NCI-H510A (cell line): Measurements from ENCODE around the gene ACY1.
A peak's percentile ranks its signal among the peaks of the same experiment; 100 is the strongest.

ENCODE experiments used
- DNase-seq: peaks from one replicate; lab custom pipeline; 2025; lab: John Stamatoyannopoulos, UW

ACY1 gene

DNA sequence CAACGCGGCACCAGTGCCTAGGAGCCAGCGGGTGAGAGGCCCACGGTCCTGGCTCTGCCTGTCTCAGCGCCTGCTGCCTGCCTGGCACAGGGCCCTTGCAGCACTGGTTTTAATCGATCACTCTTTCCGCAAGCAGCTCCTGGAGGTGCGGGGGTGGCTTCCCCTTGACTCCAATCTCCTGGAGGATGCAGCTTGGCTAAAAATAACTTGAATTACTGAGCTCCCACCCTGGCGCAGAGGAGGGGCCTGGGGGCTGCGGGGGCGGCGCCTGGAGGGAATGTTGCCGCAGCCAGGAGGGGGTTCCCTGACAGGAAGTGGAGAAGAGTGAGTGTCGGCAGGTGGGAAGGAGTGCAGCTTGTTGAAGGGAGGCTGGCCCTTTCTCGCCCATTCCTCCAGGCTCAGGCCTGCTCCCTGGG lies 22.2 kb downstream of the ACY1 start:
- DNase-seq = no peak

DNA sequence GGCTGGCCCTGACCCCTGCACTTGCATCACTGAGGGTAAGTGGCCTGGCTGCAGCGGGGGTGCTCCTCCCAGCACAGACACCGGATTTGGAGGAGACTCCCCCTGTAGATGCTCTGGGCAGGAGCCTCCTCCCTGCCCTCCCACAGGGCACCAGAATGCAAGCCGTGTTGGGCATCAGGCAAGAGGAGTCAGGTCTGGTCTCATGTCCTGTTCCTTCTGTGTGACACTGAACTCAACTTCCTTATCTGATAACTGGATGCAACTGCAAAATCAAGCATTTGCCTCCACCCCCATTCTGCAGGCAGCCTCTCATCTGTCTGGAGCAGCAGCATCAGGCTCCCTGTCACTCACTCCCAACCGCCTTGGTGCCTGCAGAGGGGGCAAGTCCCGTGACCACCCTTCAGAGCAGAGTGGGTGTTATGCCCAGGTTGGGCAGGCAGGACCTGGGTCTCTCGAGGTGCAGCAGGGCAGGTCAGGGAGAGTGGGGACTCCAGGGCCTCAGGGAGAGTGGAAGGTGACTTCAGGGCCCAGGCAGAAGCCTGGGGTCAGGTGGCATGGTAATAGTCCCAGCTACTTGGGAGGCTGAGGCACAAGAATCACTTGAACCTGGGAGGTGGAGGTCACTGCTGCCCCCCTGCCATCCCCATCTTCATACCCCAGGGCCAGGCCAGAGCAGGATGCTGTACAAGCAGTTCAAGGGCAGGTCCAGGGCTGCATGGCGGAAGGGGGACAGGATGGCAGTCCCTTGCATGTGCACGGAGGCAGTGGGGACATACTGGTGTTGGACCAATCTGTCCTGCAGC lies 22.9 kb downstream of the ACY1 start:
- no peak for DNase-seq

- DNase-seq = no peak
Measured at GRCh38 chr3:52006820-52007133, 23.4 kb downstream of the ACY1 start.

GRCh38 chr3:52007291-52007690 lies 24.0 kb downstream of the ACY1 start:
- no peak for DNase-seq

DNA sequence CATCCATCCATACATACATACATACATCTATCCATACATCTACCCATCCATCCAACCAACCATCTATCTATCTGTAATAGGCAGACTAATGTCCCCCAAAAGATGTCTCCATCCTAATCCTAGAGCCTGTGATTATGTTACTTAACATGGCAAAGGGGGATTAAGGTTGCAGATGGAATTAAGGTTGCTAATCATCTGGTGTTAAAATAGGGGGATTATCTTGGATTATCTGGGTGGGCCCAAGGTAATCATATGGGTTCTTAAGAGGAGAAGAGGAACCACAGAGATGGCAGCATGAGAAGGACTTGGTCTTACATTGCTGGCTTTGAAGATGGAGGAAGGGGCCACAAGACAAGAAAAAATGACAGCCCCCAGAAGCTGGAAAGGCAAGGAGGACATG lies 27.1 kb downstream of the ACY1 start:
- no peak for DNase-seq

DNA sequence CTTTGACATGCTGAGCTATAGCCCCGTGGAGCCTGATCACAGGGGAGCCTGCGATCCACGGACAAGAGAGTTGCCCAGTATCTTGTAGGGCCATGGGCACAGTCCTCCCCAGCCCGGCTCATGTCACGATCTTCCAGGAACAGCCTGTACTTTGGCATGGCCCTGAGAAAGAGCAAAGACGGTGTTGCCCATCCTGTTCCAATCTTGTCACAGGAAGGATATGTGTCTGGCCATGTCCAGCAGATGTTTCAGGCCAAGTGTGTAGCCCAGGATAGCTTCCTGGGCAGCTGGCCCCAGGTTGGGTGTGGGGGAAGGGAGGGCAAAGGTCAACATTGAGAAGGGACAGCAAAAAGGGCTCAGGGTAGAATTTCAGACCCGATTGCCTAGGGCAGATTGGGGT lies 29.4 kb downstream of the ACY1 start:
- no peak for DNase-seq

DNA sequence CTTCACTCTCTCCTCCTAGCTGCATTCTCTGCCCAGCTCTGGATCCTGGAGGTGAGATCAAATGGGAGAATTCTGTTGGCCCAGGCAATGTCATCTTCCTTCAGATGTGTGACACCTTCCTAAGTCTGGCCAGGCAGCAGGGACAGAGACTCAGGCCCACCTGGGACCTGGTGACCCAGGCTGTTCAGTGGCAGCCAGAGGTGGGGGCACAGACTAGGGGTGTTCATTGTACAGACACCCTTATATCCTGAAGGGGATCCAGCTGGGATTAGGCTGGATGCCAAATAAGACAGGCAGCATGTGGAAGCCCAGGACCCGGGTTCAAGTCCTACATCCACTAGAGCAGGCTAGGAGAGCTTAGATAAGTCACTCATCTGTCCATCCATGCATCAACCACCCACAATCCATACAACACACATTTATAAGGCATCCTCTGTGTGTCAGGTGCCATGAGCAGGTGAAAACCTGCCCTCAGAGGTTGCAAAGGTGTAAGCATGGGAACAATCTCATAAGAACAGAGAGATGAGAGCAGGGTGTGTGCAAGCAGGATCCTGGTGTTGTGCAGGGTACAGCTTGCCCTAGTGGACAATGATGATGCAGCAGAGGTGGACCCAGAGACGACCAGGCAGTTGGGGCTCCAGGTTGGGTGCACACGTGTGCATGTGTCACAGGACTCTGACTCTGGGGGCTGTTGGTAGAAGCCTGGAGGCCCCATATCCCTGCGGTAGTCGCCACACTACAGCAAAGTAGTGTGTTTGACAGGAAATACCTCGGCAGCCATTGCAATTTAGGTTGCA lies 30.7 kb downstream of the ACY1 start:
- DNase-seq = no peak

- no peak for DNase-seq
Measured at GRCh38 chr3:52014613-52015012, 31.3 kb downstream of the ACY1 start.

GRCh38 chr3:52015438-52016228 lies 32.3 kb downstream of the ACY1 start:
- DNase-seq = no peak

GRCh38 chr3:52017586-52017985 lies 34.3 kb downstream of the ACY1 start:
- DNase-seq = no peak

DNA sequence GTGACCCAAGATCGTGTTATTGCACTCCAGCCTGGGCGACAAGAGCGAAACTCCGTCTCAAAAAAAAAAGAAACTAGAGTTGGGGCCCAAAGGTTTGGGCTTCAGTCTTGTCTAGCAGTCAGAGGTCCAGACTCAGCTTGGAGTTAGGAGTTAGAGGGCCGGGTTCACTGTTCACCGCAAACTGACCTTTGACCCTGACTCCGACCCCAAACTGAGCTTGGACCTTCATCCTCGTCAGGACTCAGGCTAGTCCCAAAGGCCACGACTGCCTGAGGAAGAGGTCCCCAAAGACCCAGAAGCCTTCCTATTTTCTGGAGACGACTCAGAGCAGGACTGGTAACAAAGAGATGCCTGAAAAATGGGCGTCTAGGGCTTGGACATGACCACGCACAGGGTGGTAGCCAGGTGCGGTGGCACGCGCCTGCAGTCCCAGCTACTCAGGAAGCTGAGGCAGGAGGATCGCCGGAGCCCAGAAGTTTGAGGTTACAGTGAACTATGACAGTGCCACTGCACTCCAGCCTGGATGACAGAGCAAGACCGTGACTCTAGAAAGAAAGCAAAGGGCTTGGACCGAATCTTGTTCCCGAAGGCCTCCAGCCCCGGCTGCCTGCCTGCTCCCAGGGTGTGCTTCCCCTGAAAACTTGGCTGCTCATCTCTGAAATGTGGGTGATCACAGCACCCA lies 35.1 kb downstream of the ACY1 start:
- no peak for DNase-seq

- no peak for DNase-seq
Measured at GRCh38 chr3:52019352-52020080, 36.2 kb downstream of the ACY1 start.

DNA sequence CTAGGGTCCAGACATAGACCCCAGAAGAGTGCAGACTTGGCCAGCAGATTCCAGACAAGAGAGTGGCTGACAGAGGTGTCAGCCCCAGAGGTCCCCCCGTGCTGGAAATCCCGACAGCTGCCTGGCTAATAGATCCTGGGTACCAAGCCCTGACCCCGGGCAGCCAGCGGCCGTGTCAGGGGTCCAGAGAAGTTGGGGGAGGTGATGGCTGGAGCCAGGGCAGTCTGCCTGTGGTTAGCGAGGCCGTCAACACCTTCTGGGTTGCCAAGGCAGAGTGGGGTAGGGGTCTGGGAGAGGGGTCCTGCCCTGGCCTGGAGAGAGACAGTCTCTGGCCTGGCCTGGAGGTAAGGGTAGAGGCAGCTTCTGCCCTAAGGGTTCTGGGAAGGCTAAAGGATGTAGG lies 37.5 kb downstream of the ACY1 start:
- no peak for DNase-seq

- peak; percentile 55 for DNase-seq
Measured at GRCh38 chr3:52021489-52022268, 38.3 kb downstream of the ACY1 start.

GRCh38 chr3:52022323-52023100 lies 39.2 kb downstream of the ACY1 start:
- no peak for DNase-seq

- no peak for DNase-seq
Measured at GRCh38 chr3:52023101-52023770, 39.9 kb downstream of the ACY1 start.

DNA sequence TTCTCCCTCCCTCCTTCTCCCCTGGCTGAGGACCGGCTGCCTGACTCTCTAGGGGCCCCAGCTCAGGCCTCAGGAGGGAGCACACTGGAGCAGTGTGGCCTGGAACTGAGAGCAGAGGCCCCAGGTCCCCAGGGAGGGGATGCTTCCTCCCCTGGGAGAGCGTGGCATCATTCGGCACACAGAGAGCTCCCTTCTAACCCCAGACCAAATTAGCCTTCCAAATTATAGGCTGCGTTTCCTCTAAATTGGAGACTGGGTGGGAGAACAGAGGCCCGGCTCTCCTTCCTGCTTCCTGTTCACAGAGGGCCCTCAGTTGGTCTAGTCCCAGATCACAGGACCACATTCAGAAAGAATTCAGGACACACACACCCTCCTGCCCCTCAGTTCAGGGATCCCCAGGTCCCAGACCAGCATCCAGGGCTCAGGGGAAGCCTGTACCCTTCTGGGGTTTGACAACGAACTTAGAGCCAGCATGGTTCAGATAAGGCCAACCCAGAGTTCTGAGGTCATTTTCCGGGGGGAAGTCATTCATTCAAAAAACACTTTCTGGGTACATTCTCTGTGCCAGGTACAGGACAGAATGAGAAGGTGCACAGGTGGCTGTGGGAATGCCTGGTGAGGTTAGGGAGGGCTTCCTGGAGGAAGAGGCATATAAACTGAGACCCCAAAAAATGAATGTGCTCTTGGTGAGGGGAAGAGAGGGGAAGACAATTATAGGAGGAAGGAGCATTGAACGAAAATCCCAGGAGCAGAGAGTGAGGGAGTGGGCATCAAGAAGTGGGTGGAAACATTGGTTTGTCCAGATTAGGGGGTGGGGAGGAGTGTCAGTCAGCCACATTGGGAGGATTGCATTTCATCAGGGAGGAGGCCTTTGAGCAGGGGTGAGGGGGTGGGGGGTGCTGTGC lies 40.8 kb downstream of the ACY1 start:
- DNase-seq = no peak

GRCh38 chr3:52024765-52025452 lies 41.6 kb downstream of the ACY1 start:
- no peak for DNase-seq
